ENCODE data around the gene IL17RE. TPM values are rescaled to one million over a fixed set of nuclear protein-coding genes. Genes with fewer than 3 reads are reported as not detected.

Gene IL17RE
- total and polyA plus RNA-seq, 2 of the 13 experiments (the other 11 are each of a cell fraction or from before 2014, with no cell fraction given): 14.5 to 24.1 TPM

DNA sequence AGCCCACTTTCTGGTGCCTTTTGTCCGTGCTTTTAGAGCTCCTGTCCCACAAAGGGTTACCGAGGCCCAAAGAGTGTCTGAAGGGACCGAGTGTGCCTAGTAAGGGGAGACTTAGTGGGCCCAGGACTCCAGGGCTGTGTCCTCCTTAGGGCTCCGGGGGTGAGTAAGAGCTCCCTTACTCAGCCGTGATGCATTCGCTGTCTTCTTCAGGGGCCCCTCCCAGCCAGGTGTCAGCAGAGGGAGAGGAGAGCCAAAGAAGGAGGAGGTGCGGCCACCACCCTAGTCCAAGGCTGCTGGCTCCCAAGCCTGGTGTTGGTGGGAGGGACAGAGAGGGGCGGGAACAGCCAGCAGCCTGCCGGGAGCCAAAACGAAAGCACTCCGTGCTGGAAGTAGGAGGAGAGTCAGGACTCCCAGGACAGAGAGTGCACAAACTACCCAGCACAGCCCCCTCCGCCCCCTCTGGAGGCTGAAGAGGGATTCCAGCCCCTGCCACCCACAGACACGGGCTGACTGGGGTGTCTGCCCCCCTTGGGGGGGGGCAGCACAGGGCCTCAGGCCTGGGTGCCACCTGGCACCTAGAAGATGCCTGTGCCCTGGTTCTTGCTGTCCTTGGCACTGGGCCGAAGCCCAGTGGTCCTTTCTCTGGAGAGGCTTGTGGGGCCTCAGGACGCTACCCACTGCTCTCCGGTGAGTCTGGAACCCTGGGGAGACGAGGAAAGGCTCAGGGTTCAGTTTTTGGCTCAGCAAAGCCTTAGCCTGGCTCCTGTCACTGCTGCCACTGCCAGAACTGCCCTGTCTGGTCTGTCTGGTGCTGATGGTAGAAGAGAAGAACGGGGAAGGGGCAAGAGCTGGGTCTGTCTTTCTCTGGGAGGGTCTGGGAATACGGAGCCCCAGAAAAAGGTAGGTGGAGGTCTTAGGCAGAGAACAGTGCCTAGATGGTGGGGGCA is 14.4 kb downstream of the IL17RE start, which contains the start of gene IL17RC (continued):
- TF ChIP-seq, protein P1, sequence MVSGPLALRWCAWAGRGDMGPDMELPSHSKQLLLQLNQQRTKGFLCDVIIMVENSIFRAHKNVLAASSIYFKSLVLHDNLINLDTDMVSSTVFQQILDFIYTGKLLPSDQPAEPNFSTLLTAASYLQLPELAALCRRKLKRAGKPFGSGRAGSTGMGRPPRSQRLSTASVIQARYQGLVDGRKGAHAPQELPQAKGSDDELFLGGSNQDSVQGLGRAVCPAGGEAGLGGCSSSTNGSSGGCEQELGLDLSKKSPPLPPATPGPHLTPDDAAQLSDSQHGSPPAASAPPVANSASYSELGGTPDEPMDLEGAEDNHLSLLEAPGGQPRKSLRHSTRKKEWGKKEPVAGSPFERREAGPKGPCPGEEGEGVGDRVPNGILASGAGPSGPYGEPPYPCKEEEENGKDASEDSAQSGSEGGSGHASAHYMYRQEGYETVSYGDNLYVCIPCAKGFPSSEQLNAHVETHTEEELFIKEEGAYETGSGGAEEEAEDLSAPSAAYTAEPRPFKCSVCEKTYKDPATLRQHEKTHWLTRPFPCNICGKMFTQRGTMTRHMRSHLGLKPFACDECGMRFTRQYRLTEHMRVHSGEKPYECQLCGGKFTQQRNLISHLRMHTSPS (CRISPR knock-in tag; IDR thresholded peaks at IDR 0.05; ENCODE audit: low read depth): no peak
- TF ChIP-seq NPAS2 (CRISPR knock-in tag; IDR thresholded peaks at IDR 0.05; ENCODE audit: borderline replicate concordance) (no peak), KAT7 (CRISPR knock-in tag; IDR thresholded peaks at IDR 0.05; ENCODE audit: borderline replicate concordance) (peak; percentile 49; the same call in 1 of the 2 replicates), HOXA7 (CRISPR knock-in tag; IDR thresholded peaks at IDR 0.05) (no peak), THAP11 (CRISPR knock-in tag; IDR thresholded peaks at IDR 0.05) (0 out of 2 replicates have a peak, but pooled peaks have one; percentile 23), ZNF737 (CRISPR knock-in tag; IDR thresholded peaks at IDR 0.05; ENCODE audit: borderline replicate concordance) (no peak), ZNF782 (CRISPR knock-in tag; IDR thresholded peaks at IDR 0.05; ENCODE audit: borderline replicate concordance) (no peak), ETV5 (CRISPR knock-in tag; IDR thresholded peaks at IDR 0.05; ENCODE audit: borderline replicate concordance) (no peak), TBX3 (IDR thresholded peaks at IDR 0.05; ENCODE audit: borderline replicate concordance) (0 out of 2 replicates have a peak, but pooled peaks have one; percentile 8), ZBTB7A (CRISPR knock-in tag; IDR thresholded peaks at IDR 0.05) (no peak), STAT5B (CRISPR knock-in tag; IDR thresholded peaks at IDR 0.05) (no peak), ZMYM3 (CRISPR knock-in tag; IDR thresholded peaks at IDR 0.05) (no peak), ATF1 (CRISPR knock-in tag; IDR thresholded peaks at IDR 0.05) (no peak)
- TF ChIP-seq, protein P2, sequence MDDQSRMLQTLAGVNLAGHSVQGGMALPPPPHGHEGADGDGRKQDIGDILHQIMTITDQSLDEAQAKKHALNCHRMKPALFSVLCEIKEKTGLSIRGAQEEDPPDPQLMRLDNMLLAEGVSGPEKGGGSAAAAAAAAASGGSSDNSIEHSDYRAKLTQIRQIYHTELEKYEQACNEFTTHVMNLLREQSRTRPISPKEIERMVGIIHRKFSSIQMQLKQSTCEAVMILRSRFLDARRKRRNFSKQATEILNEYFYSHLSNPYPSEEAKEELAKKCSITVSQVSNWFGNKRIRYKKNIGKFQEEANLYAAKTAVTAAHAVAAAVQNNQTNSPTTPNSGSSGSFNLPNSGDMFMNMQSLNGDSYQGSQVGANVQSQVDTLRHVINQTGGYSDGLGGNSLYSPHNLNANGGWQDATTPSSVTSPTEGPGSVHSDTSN (CRISPR knock-in tag; IDR thresholded peaks at IDR 0.05; ENCODE audit: borderline replicate concordance): no peak
- TF ChIP-seq, protein P3, sequence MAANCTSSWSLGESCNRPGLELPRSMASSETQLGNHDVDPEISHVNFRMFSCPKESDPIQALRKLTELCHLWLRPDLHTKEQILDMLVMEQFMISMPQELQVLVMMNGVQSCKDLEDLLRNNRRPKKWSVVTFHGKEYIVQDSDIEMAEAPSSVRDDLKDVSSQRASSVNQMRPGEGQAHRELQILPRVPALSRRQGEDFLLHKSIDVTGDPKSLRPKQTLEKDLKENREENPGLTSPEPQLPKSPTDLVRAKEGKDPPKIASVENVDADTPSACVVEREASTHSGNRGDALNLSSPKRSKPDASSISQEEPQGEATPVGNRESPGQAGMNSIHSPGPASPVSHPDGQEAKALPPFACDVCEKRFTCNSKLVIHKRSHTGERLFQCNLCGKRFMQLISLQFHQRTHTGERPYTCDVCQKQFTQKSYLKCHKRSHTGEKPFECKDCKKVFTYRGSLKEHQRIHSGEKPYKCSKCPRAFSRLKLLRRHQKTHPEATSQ (CRISPR knock-in tag; IDR thresholded peaks at IDR 0.05; ENCODE audit: borderline replicate concordance): no peak
- TF ChIP-seq, protein P4, sequence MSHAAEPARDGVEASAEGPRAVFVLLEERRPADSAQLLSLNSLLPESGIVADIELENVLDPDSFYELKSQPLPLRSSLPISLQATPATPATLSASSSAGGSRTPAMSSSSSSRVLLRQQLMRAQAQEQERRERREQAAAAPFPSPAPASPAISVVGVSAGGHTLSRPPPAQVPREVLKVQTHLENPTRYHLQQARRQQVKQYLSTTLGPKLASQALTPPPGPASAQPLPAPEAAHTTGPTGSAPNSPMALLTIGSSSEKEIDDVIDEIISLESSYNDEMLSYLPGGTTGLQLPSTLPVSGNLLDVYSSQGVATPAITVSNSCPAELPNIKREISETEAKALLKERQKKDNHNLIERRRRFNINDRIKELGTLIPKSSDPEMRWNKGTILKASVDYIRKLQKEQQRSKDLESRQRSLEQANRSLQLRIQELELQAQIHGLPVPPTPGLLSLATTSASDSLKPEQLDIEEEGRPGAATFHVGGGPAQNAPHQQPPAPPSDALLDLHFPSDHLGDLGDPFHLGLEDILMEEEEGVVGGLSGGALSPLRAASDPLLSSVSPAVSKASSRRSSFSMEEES (CRISPR knock-in tag; IDR thresholded peaks at IDR 0.05): no peak
- TF ChIP-seq, protein P5, sequence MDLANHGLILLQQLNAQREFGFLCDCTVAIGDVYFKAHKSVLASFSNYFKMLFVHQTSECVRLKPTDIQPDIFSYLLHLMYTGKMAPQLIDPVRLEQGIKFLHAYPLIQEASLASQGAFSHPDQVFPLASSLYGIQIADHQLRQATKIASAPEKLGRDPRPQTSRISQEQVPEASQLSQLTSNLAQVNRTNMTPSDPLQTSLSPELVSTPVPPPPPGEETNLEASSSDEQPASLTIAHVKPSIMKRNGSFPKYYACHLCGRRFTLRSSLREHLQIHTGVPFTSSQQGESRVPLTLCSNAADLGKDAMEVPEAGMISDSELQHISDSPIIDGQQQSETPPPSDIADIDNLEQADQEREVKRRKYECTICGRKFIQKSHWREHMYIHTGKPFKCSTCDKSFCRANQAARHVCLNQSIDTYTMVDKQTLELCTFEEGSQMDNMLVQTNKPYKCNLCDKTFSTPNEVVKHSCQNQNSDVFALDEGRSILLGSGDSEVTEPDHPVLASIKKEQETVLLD (CRISPR knock-in tag; IDR thresholded peaks at IDR 0.05; ENCODE audit: low read depth): no peak
- TF ChIP-seq, protein P6, sequence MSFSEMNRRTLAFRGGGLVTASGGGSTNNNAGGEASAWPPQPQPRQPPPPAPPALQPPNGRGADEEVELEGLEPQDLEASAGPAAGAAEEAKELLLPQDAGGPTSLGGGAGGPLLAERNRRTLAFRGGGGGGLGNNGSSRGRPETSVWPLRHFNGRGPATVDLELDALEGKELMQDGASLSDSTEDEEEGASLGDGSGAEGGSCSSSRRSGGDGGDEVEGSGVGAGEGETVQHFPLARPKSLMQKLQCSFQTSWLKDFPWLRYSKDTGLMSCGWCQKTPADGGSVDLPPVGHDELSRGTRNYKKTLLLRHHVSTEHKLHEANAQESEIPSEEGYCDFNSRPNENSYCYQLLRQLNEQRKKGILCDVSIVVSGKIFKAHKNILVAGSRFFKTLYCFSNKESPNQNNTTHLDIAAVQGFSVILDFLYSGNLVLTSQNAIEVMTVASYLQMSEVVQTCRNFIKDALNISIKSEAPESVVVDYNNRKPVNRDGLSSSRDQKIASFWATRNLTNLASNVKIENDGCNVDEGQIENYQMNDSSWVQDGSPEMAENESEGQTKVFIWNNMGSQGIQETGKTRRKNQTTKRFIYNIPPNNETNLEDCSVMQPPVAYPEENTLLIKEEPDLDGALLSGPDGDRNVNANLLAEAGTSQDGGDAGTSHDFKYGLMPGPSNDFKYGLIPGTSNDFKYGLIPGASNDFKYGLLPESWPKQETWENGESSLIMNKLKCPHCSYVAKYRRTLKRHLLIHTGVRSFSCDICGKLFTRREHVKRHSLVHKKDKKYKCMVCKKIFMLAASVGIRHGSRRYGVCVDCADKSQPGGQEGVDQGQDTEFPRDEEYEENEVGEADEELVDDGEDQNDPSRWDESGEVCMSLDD (CRISPR knock-in tag; IDR thresholded peaks at IDR 0.05; ENCODE audit: borderline replicate concordance): no peak

Measured in HepG2 (cell line).